ENCODE results near the gene AXDND1.

DNA sequence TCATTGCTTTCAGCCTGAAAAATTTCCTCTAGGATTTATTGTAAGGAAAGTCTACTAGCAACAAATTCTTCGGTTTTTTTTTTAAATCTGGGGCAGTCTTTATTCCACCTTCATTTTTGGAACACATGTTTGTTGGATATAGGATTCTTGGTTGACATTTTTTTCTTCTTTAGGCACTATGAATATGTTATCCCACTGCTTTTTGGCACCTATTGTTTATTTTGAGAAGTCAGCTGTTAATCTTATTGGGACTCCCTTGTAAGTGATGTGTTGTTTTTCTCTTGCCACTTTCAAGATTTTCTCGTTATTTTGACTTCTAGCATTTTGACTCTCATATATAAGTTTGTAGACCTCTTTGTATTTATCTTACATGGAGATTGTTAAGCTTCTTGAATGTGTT, 110.7 kb downstream of the AXDND1 start:
- TF ChIP-seq EZH2 (IDR thresholded peaks at IDR 0.05; ENCODE audit: low read depth): no peak
- TF ChIP-seq, protein P1, sequence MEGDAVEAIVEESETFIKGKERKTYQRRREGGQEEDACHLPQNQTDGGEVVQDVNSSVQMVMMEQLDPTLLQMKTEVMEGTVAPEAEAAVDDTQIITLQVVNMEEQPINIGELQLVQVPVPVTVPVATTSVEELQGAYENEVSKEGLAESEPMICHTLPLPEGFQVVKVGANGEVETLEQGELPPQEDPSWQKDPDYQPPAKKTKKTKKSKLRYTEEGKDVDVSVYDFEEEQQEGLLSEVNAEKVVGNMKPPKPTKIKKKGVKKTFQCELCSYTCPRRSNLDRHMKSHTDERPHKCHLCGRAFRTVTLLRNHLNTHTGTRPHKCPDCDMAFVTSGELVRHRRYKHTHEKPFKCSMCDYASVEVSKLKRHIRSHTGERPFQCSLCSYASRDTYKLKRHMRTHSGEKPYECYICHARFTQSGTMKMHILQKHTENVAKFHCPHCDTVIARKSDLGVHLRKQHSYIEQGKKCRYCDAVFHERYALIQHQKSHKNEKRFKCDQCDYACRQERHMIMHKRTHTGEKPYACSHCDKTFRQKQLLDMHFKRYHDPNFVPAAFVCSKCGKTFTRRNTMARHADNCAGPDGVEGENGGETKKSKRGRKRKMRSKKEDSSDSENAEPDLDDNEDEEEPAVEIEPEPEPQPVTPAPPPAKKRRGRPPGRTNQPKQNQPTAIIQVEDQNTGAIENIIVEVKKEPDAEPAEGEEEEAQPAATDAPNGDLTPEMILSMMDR (conservative IDR thresholded peaks at IDR 0.05): no peak

Measured in PC-9 (cell line).